DMS 273 (cell line): ENCODE data around the gene ALDH4A1.
"Not testable (repeated sequence)": the region's sequence is repeated elsewhere in the genome, so short reads cannot be mapped to it uniquely, and the experiment has no call there.

Experiments used
- DNase-seq: peaks from one replicate; lab custom pipeline; 2025; ENCODE audit not compliant: unreplicated experiment; lab: John Stamatoyannopoulos, UW

Gene ALDH4A1

GRCh38 chr1:18879215-18879790 is 23.1 kb downstream of the ALDH4A1 start:
- no peak for DNase-seq

GRCh38 chr1:18878538-18879214 is 23.7 kb downstream of the ALDH4A1 start:
- no peak for DNase-seq

- DNase-seq = no peak
Measured at GRCh38 chr1:18877282-18877681, 25.1 kb downstream of the ALDH4A1 start.

- DNase-seq = no peak
Measured at GRCh38 chr1:18876210-18876609, 26.1 kb downstream of the ALDH4A1 start.

GRCh38 chr1:18875796-18876128 is 26.6 kb downstream of the ALDH4A1 start:
- DNase-seq = no peak

GRCh38 chr1:18875107-18875795 is 27.1 kb downstream of the ALDH4A1 start:
- peak; percentile 90 for DNase-seq

- DNase-seq = no peak
Measured at GRCh38 chr1:18874600-18874999, 27.8 kb downstream of the ALDH4A1 start.

- no peak for DNase-seq
Measured at GRCh38 chr1:18874036-18874435, 28.3 kb downstream of the ALDH4A1 start.

GRCh38 chr1:18872071-18872611 is 30.2 kb downstream of the ALDH4A1 start:
- no peak for DNase-seq

GRCh38 chr1:18871401-18872070 is 30.8 kb downstream of the ALDH4A1 start:
- no peak for DNase-seq

- DNase-seq = no peak
Measured at GRCh38 chr1:18870957-18871356, 31.4 kb downstream of the ALDH4A1 start.

- DNase-seq = not testable (repeated sequence)
Measured at GRCh38 chr1:18870595-18870865, 31.8 kb downstream of the ALDH4A1 start.

GRCh38 chr1:18869847-18870594 is 32.3 kb downstream of the ALDH4A1 start:
- no peak for DNase-seq

GRCh38 chr1:18868801-18869424 is 33.4 kb downstream of the ALDH4A1 start:
- DNase-seq = no peak

GRCh38 chr1:18868354-18868753 is 34.0 kb downstream of the ALDH4A1 start:
- no peak for DNase-seq

GRCh38 chr1:18866846-18867245 is 35.5 kb downstream of the ALDH4A1 start:
- DNase-seq = no peak

- no peak for DNase-seq
Measured at GRCh38 chr1:18866314-18866713, 36.0 kb downstream of the ALDH4A1 start.

- DNase-seq = no peak
Measured at GRCh38 chr1:18865176-18865575, 37.2 kb downstream of the ALDH4A1 start.

GRCh38 chr1:18861590-18861989 is 40.8 kb downstream of the ALDH4A1 start:
- no peak for DNase-seq

- no peak for DNase-seq
Measured at GRCh38 chr1:18861082-18861481, 41.3 kb downstream of the ALDH4A1 start.

GRCh38 chr1:18859560-18859959 is 42.8 kb downstream of the ALDH4A1 start, which contains the start of gene TAS1R2:
Gene TAS1R2 (minus strand): TSS chr1:18859660. CDS start chr1:18859660, 0 bp downstream.
- no peak for DNase-seq
